DMS79 treated with DMSO at 0.1 percent for 48 hours (cell line): ENCODE measurements around the gene DENND1A.
"Not testable (repeated sequence)": the region's sequence is repeated elsewhere in the genome, so short reads cannot be mapped to it uniquely, and the experiment has no call there.

Source experiments
- DNase-seq: peaks from one replicate; lab custom pipeline; 2025; lab: John Stamatoyannopoulos, UW

The DENND1A gene

GRCh38 chr9:123922431-123922830 is 7.5 kb downstream of the DENND1A start:
- DNase-seq, result no peak

GRCh38 chr9:123914517-123915196 is 15.3 kb downstream of the DENND1A start:
- DNase-seq, result no peak

GRCh38 chr9:123912167-123912897 is 17.6 kb downstream of the DENND1A start:
- no peak for DNase-seq

- no peak for DNase-seq
These were observed 18.9 kb downstream of the DENND1A start for GRCh38 chr9:123911024-123911423.

- not testable (repeated sequence) for DNase-seq
These were observed 20.7 kb downstream of the DENND1A start for GRCh38 chr9:123909192-123909591.

- not testable (repeated sequence) for DNase-seq
These were observed 26.4 kb downstream of the DENND1A start for GRCh38 chr9:123903550-123903949.

GRCh38 chr9:123894822-123895221 is 35.1 kb downstream of the DENND1A start:
- DNase-seq, result no peak

- DNase-seq, result no peak
These were observed 36.0 kb downstream of the DENND1A start for GRCh38 chr9:123893831-123894460.

GRCh38 chr9:123893115-123893514 is 36.8 kb downstream of the DENND1A start:
- no peak for DNase-seq

- DNase-seq, result no peak
These were observed 42.1 kb downstream of the DENND1A start for GRCh38 chr9:123887837-123888236.

GRCh38 chr9:123885834-123886233 is 44.1 kb downstream of the DENND1A start:
- not testable (repeated sequence) for DNase-seq

GRCh38 chr9:123883634-123884033 is 46.3 kb downstream of the DENND1A start:
- DNase-seq, result no peak

GRCh38 chr9:123881604-123882003 is 48.3 kb downstream of the DENND1A start:
- no peak for DNase-seq

- DNase-seq, result no peak
These were observed 49.5 kb downstream of the DENND1A start for GRCh38 chr9:123880420-123880819.

GRCh38 chr9:123876750-123877149 is 53.2 kb downstream of the DENND1A start:
- no peak for DNase-seq

- no peak for DNase-seq
These were observed 57.2 kb downstream of the DENND1A start for GRCh38 chr9:123872710-123873109.

- DNase-seq, result no peak
These were observed 58.1 kb downstream of the DENND1A start for GRCh38 chr9:123871781-123872180.

GRCh38 chr9:123868002-123868401 is 61.9 kb downstream of the DENND1A start:
- no peak for DNase-seq

- no peak for DNase-seq
These were observed 62.9 kb downstream of the DENND1A start for GRCh38 chr9:123867034-123867433.

- no peak for DNase-seq
These were observed 63.4 kb downstream of the DENND1A start for GRCh38 chr9:123866497-123866896.

- no peak for DNase-seq
These were observed 64.5 kb downstream of the DENND1A start for GRCh38 chr9:123865226-123866000.

- DNase-seq, result no peak
These were observed 65.7 kb downstream of the DENND1A start for GRCh38 chr9:123864251-123864650.
